ENCODE results near the gene KLLN.

KLLN gene

GRCh38 chr10:87826653-87827052 is 36.7 kb downstream of the KLLN start:
- TF ChIP-seq EZH2 (optimal IDR thresholded peaks at IDR 0.05; ENCODE audit: low read depth, low read length) (no peak), EZH2phosphoT487 (IDR thresholded peaks at IDR 0.05; ENCODE audit: low read length) (no peak), CTCF (IDR thresholded peaks at IDR 0.05; ENCODE audit: low read length) (no peak)
- Histone ChIP-seq H3K9me2 (replicated peaks; ENCODE audit: insufficient read depth, low read length) (no peaks in the 10 kb centered on the region), H3K27me3 (replicated peaks; ENCODE audit: insufficient read depth, low read length) (no peaks in the 10 kb centered on the region), H3K4me3 (ENCODE audit: low read length) (no peak overlapping the region), H3K4me1 (ENCODE audit: low read length) (no peaks in the 10 kb centered on the region), H3K27ac (ENCODE audit: low read length) (no peak overlapping the region), H3K79me2 (ENCODE audit: low read length) (no peaks in the 10 kb centered on the region), H3K9me3 (replicated peaks; ENCODE audit: insufficient read depth, low read length) (no peaks in the 10 kb centered on the region), H3K36me3 (replicated peaks; ENCODE audit: insufficient read depth, low read length) (no peaks in the 10 kb centered on the region), H2AFZ (ENCODE audit: low read length) (no peak overlapping the region), H3F3A (ENCODE audit: insufficient read depth, low read length) (no peaks in the 10 kb centered on the region), H4K20me1 (ENCODE audit: insufficient read depth, low read length) (no peaks in the 10 kb centered on the region), H3K9ac (ENCODE audit: low read length) (no peak overlapping the region), H3K4me2 (ENCODE audit: low read depth, low read length) (no peak overlapping the region)
- no peak for DNase-seq

- Histone ChIP-seq H3F3A (ENCODE audit: insufficient read depth, low read length) (peaks cover 20% of the 10 kb centered on the region), H3K27me3 (replicated peaks; ENCODE audit: insufficient read depth, low read length) (no peaks in the 10 kb centered on the region), H3K36me3 (replicated peaks; ENCODE audit: insufficient read depth, low read length) (no peaks in the 10 kb centered on the region), H2AFZ (ENCODE audit: low read length) (no peak overlapping the region), H3K9me2 (replicated peaks; ENCODE audit: insufficient read depth, low read length) (no peaks in the 10 kb centered on the region), H3K9ac (ENCODE audit: low read length) (no peak overlapping the region), H3K4me3 (ENCODE audit: low read length) (no peak overlapping the region), H3K4me2 (ENCODE audit: low read depth, low read length) (peak overlapping the region; percentile 95; the same call in 1 of the 2 replicates), H4K20me1 (ENCODE audit: insufficient read depth, low read length) (peaks cover 9% of the 10 kb centered on the region; the same call in 1 of the 2 replicates), H3K9me3 (replicated peaks; ENCODE audit: insufficient read depth, low read length) (no peaks in the 10 kb centered on the region), H3K79me2 (ENCODE audit: low read length) (peaks cover 38% of the 10 kb centered on the region), H3K27ac (ENCODE audit: low read length) (no peak overlapping the region), H3K4me1 (ENCODE audit: low read length) (peaks cover 15% of the 10 kb centered on the region)
- no peak for DNase-seq
- TF ChIP-seq EZH2phosphoT487 (IDR thresholded peaks at IDR 0.05; ENCODE audit: low read length): no peak
- TF ChIP-seq CTCF (IDR thresholded peaks at IDR 0.05; ENCODE audit: low read length): no peak
- TF ChIP-seq EZH2 (optimal IDR thresholded peaks at IDR 0.05; ENCODE audit: low read depth, low read length): no peak
Observed at GRCh38 chr10:87819289-87819585, 44.1 kb downstream of the KLLN start.

GRCh38 chr10:87818505-87819288 is 44.6 kb downstream of the KLLN start:
- H2AFZ ChIP-seq (ENCODE audit: low read length): peak overlapping the region; percentile 91
- H3K27ac ChIP-seq (ENCODE audit: low read length): peak overlapping the region; percentile 83
- H3K9me3 ChIP-seq (replicated peaks; ENCODE audit: insufficient read depth, low read length): no peaks in the 10 kb centered on the region

More at GRCh38 chr10:87818505-87819288, 44.6 kb downstream of the KLLN start:
- no peaks in the 10 kb centered on the region for H3K9me2 ChIP-seq (replicated peaks; ENCODE audit: insufficient read depth, low read length)
- H3K36me3 ChIP-seq (replicated peaks; ENCODE audit: insufficient read depth, low read length): 0 out of 2 replicates have a peak, but pooled peaks cover 3% of the 10 kb centered on the region
- peak overlapping the region; percentile 95 for H3K4me2 ChIP-seq (ENCODE audit: low read depth, low read length)
- peaks cover 9% of the 10 kb centered on the region; the same call in 1 of the 2 replicates for H4K20me1 ChIP-seq (ENCODE audit: insufficient read depth, low read length)
- H3K79me2 ChIP-seq (ENCODE audit: low read length): peaks cover 43% of the 10 kb centered on the region
- H3K9ac ChIP-seq (ENCODE audit: low read length): peak overlapping the region; percentile 85
- peaks cover 20% of the 10 kb centered on the region for H3F3A ChIP-seq (ENCODE audit: insufficient read depth, low read length)
- peak; percentile 60 for DNase-seq
- no peak for TF ChIP-seq EZH2phosphoT487 (IDR thresholded peaks at IDR 0.05; ENCODE audit: low read length)
- no peak for TF ChIP-seq EZH2 (optimal IDR thresholded peaks at IDR 0.05; ENCODE audit: low read depth, low read length)
- TF ChIP-seq CTCF (IDR thresholded peaks at IDR 0.05; ENCODE audit: low read length): peak; percentile 23
- peak overlapping the region; percentile 82 for H3K4me3 ChIP-seq (ENCODE audit: low read length)
- H3K27me3 ChIP-seq (replicated peaks; ENCODE audit: insufficient read depth, low read length): no peaks in the 10 kb centered on the region
- peaks cover 15% of the 10 kb centered on the region for H3K4me1 ChIP-seq (ENCODE audit: low read length)
